Activated T-helper 1 cell treated with anti-CD3 and anti-CD28 coated beads, Interleukin-12 subunit alpha, Interleukin-12 subunit beta, Interleukin-2, Interleukin-4 antibody, amounts not matched to agents 30 ng/mL and 10 ng/mL and 1 ng/mL, durations not matched to agents 14 hours and 24 hours and 36 hours (primary cell): Measurements from ENCODE around the gene PDE6G. TPM values are rescaled to one million over a fixed set of nuclear protein-coding genes. Genes with fewer than 3 reads are reported as not detected.

Experiments
- DNase-seq: peaks from one replicate; pipeline ENCODE4 v3.0.0; 2021; ENCODE audit warnings: low spot score
- H3K27ac Mint-ChIP-seq: one replicate; pipeline ENCODE4 v1.8.0; 2021; ENCODE audit warnings: mild to moderate bottlenecking, mixed read lengths
- H3K27me3 Mint-ChIP-seq: one replicate; pipeline ENCODE4 v1.8.0; 2022; ENCODE audit warnings: mild to moderate bottlenecking, moderate library complexity, mixed read lengths; ENCODE audit not compliant: insufficient read depth
- H3K36me3 Mint-ChIP-seq: one replicate; pipeline ENCODE4 v1.8.0; 2021; ENCODE audit warnings: low read depth, mixed read lengths
- H3K4me1 Mint-ChIP-seq: one replicate; pipeline ENCODE4 v1.8.0; 2021; ENCODE audit warnings: low read depth, mixed read lengths
- H3K4me3 Mint-ChIP-seq: one replicate; pipeline ENCODE4 v1.8.0; 2021; ENCODE audit warnings: mild to moderate bottlenecking, moderate library complexity, mixed read lengths
- H3K9me3 Mint-ChIP-seq: one replicate; pipeline ENCODE4 v1.8.0; 2021; ENCODE audit warnings: mixed read lengths
- intact Hi-C: fragments of 100-400 bp; cut with micrococcal nuclease; formaldehyde crosslinking; loops from one replicate; pipeline ENCODE4 v1.15.1; 2024
- total RNA-seq: library from RNA; stranded (reverse); gene quantifications from 2 replicates; pipeline ENCODE4 v1.2.3, GENCODE V29; 2022

PDE6G gene
- total RNA-seq, 1 donor from 2014 or later: 5.8 TPM

DNA sequence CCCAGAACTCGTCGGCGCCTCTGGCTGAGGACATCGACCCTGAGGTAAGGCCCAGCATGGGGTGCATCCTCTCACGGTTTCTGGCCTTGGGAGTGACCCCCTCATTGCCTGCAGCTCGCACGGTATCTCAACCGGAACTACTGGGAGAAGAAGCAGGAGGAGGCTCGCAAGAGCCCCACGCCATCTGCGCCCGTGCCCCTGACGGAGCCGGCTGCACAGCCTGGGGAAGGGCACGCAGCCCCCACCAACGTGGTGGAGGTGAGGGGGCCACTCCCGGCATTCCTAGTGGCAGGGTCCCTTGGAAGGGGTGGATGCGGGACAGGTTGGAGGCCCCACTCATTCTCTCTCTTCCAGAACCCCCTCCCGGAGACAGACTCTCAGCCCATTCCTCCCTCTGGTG is 38.5 kb upstream of the PDE6G start:
- no peak for DNase-seq
- peaks cover 27% of the 10 kb centered on the region for H3K36me3 Mint-ChIP-seq
- intact Hi-C loops: no loop called here
- H3K27me3 Mint-ChIP-seq: no peaks in the 10 kb centered on the region
- no peak overlapping the region for H3K4me3 Mint-ChIP-seq
- H3K4me1 Mint-ChIP-seq: no peaks in the 10 kb centered on the region
- no peak overlapping the region for H3K27ac Mint-ChIP-seq
- no peaks in the 10 kb centered on the region for H3K9me3 Mint-ChIP-seq

GRCh38 chr17:81693509-81694210 is 37.3 kb upstream of the PDE6G start:
- peaks cover 32% of the 10 kb centered on the region for H3K36me3 Mint-ChIP-seq
- H3K27ac Mint-ChIP-seq: no peak overlapping the region
- H3K4me1 Mint-ChIP-seq: no peaks in the 10 kb centered on the region
- intact Hi-C loops: no loop called here
- no peaks in the 10 kb centered on the region for H3K27me3 Mint-ChIP-seq
- H3K4me3 Mint-ChIP-seq: no peak overlapping the region
- H3K9me3 Mint-ChIP-seq: no peaks in the 10 kb centered on the region
- DNase-seq: no peak

GRCh38 chr17:81691608-81692007 is 35.3 kb upstream of the PDE6G start:
- H3K36me3 Mint-ChIP-seq: peaks cover 30% of the 10 kb centered on the region
- H3K4me1 Mint-ChIP-seq: no peaks in the 10 kb centered on the region
- intact Hi-C loops: no loop called here
- DNase-seq: no peak
- no peaks in the 10 kb centered on the region for H3K27me3 Mint-ChIP-seq
- no peaks in the 10 kb centered on the region for H3K9me3 Mint-ChIP-seq
- H3K27ac Mint-ChIP-seq: no peak overlapping the region
- H3K4me3 Mint-ChIP-seq: no peak overlapping the region

DNA sequence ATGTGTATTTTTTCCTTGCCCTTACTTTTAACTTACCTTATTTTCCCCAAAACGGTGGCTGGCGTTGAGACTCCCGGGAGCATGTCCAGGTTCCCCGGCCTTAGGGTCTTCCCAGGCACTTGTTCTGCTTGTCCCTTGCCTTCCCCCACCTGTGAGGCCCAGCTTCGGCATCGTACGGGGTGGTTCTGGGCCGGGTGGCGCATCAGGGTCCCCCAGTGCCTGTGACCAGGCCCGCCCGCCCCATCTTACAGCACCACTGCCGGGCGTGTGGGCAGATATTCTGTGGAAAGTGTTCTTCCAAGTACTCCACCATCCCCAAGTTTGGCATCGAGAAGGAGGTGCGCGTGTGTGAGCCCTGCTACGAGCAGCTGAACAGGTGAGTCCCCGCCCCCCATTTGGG is 34.9 kb upstream of the PDE6G start:
- no peak overlapping the region for H3K27ac Mint-ChIP-seq
- H3K4me3 Mint-ChIP-seq: no peak overlapping the region
- DNase-seq: no peak
- H3K9me3 Mint-ChIP-seq: no peaks in the 10 kb centered on the region
- H3K4me1 Mint-ChIP-seq: no peaks in the 10 kb centered on the region
- intact Hi-C loops: no loop called here
- H3K27me3 Mint-ChIP-seq: no peaks in the 10 kb centered on the region
- H3K36me3 Mint-ChIP-seq: peaks cover 32% of the 10 kb centered on the region

- intact Hi-C loops: no loop called here
- Mint-ChIP-seq H3K36me3 (peaks cover 34% of the 10 kb centered on the region), H3K4me1 (no peaks in the 10 kb centered on the region), H3K27me3 (no peaks in the 10 kb centered on the region), H3K9me3 (no peaks in the 10 kb centered on the region), H3K4me3 (no peak overlapping the region), H3K27ac (no peak overlapping the region)
- DNase-seq: no peak
Observed at GRCh38 chr17:81690549-81690948, 34.2 kb upstream of the PDE6G start.

- H3K9me3 Mint-ChIP-seq: no peaks in the 10 kb centered on the region
- peaks cover 4% of the 10 kb centered on the region for H3K4me1 Mint-ChIP-seq
- no peak for DNase-seq
- H3K27me3 Mint-ChIP-seq: no peaks in the 10 kb centered on the region
- peaks cover 38% of the 10 kb centered on the region for H3K36me3 Mint-ChIP-seq
- H3K4me3 Mint-ChIP-seq: no peak overlapping the region
- H3K27ac Mint-ChIP-seq: no peak overlapping the region
- intact Hi-C loops: no loop called here
Observed at GRCh38 chr17:81690066-81690465, 33.7 kb upstream of the PDE6G start.

GRCh38 chr17:81688616-81689015 is 32.3 kb upstream of the PDE6G start:
- Mint-ChIP-seq H3K4me1 (peaks cover 14% of the 10 kb centered on the region), H3K9me3 (no peaks in the 10 kb centered on the region), H3K4me3 (no peak overlapping the region), H3K27ac (no peak overlapping the region), H3K36me3 (peaks cover 38% of the 10 kb centered on the region), H3K27me3 (no peaks in the 10 kb centered on the region)
- DNase-seq: no peak
- intact Hi-C loops: no loop called here

DNA sequence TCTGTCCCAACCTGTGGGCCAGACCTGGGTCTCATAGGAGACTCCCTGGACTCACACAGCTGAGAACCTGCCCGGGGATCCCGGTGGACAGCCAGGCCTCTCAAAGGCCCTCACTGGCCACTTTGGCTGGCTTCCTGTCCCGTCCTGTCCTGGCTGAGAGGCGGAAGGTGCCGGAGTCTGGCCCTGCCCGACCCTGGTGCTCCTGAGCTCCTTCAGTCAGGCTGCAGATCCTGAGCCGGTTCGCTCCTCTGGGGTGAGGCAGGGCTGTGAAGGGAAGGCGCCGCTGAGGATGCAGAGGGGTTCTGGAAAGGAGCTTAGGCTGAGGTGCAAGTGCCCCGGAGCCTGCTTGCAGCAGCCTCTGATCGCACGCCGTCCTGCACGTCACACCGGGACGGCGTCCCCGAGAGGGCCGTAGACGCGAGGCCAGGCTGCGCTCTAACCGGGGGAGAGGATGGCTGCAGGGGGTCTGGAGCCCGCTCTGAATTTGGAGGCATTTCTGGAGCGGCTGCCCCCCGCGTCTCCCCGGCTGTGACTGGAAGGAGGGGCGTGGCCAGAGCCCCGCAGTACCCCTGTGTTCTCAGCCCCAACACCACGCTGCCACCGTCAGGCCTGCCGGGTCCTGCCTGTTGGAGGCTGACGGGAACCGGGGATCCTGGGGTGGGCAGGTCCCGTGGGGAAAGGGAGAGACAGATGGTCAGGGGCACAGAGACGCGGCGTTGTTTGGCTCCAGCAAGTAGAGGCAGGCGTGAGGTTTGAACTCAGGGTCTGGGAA is 31.6 kb upstream of the PDE6G start:
- Mint-ChIP-seq H3K36me3 (peaks cover 40% of the 10 kb centered on the region), H3K4me1 (peaks cover 17% of the 10 kb centered on the region)

GRCh38 chr17:81686614-81687013 is 30.3 kb upstream of the PDE6G start:
- peaks cover 35% of the 10 kb centered on the region for H3K36me3 Mint-ChIP-seq
- intact Hi-C loops: no loop called here
- H3K4me1 Mint-ChIP-seq: peaks cover 22% of the 10 kb centered on the region
- no peaks in the 10 kb centered on the region for H3K27me3 Mint-ChIP-seq
- no peaks in the 10 kb centered on the region for H3K9me3 Mint-ChIP-seq
- no peak overlapping the region for H3K4me3 Mint-ChIP-seq
- no peak overlapping the region for H3K27ac Mint-ChIP-seq
- no peak for DNase-seq

More for the DNA sequence above, 31.6 kb upstream of the PDE6G start:
- no peak overlapping the region for H3K27ac Mint-ChIP-seq
- DNase-seq: no peak
- H3K4me3 Mint-ChIP-seq: no peak overlapping the region
- H3K9me3 Mint-ChIP-seq: no peaks in the 10 kb centered on the region
- no peaks in the 10 kb centered on the region for H3K27me3 Mint-ChIP-seq
- intact Hi-C loops: no loop called here

DNA sequence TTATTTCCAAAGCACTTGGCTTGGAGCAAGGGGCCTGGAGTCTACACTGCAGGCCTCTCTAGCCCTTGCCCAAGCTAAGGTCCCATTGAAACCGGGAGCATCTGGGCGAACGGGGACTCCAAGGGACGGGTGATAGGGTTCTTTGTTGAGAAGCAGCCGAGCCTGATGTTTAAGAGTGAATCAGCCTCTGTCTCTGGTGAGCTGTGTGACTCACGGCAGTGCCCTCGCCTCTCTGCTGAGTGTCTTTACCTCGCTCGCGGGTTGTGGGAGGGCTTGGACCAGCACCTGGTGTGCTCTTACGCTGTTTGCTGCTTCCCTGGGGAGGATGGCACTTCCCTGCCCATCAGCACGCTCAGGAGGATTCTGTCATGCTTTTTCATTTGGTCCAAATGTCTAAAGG is 28.8 kb upstream of the PDE6G start:
- intact Hi-C loops: no loop called here
- Mint-ChIP-seq H3K36me3 (peaks cover 38% of the 10 kb centered on the region), H3K4me3 (peak overlapping the region; percentile 91), H3K9me3 (no peaks in the 10 kb centered on the region), H3K27me3 (no peaks in the 10 kb centered on the region), H3K27ac (peak overlapping the region; percentile 73), H3K4me1 (peaks cover 22% of the 10 kb centered on the region)
- DNase-seq: no peak

- H3K27me3 Mint-ChIP-seq: no peaks in the 10 kb centered on the region
- H3K36me3 Mint-ChIP-seq: peaks cover 35% of the 10 kb centered on the region
- H3K4me3 Mint-ChIP-seq: peak overlapping the region; percentile 91
- peaks cover 22% of the 10 kb centered on the region for H3K4me1 Mint-ChIP-seq
- no peak for DNase-seq
- no peaks in the 10 kb centered on the region for H3K9me3 Mint-ChIP-seq
- intact Hi-C loops: no loop called here
- peak overlapping the region; percentile 73 for H3K27ac Mint-ChIP-seq
Observed at GRCh38 chr17:81684442-81684911, 28.1 kb upstream of the PDE6G start.

DNA sequence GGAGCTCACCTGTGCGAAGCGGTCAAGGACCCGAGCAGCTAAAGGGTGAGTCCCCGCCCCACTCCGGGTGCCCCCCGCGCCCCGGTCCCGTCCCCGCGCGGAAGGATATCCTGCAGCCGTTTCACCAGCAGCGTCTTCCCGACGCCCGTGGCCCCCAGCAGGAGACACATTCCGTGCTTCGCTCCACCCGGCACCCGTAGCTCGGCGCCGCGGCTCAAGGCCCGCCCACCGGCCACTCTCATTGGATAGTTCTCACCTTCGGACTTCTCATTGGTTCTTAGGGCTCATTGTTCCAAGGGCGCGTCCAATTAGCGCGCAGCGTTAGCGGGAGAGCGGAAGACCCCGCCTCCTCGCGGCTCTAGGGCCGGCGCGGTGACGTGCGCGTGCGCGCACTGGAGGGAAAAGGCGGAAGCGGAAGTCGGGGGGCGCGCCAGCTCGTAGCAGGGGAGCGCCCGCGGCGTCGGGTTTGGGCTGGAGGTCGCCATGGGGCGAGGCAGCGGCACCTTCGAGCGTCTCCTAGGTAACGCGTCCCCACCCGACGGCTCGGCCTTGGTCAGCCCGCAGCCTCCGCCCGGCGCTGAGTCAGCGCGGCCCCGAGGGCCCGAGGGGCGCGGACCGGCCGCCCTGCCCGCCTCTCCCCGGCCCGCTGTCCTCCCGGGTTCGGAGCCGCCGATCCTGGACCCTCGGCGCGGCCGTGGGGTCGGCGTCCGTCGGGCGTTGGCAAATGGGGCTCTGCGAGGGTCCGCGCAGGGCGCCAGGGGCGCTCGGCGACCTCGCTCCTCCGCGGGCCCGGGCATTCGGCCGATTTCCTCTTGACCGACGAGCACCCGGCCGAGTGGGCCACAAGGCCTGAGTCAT is 27.5 kb upstream of the PDE6G start, which contains the start of the genes ARL16 and HGS:
ARL16 (minus strand) TSS at position 214 of the 858 bp plus-strand sequence; CDS start at position 170, 44 bp downstream.
HGS (plus strand) TSS at position 428 of the 858 bp plus-strand sequence; CDS start at position 484, 56 bp downstream.
- intact Hi-C loops: loop anchor here (1.0 to 2.0 kb wide), 6 partner anchors 18 to 177 kb away; partner anchors contain the start of genes CCDC137, MRPL12, NPLOC4 and OXLD1
- H3K9me3 Mint-ChIP-seq: no peaks in the 10 kb centered on the region
- peak within 1 kb of the TSS; percentile 97 for H3K4me3 Mint-ChIP-seq
- H3K4me1 Mint-ChIP-seq: peaks cover 22% of the 10 kb centered on the region
- H3K27ac Mint-ChIP-seq: peak within 1 kb of the TSS; percentile 95
- peak; percentile 98 for DNase-seq
- H3K36me3 Mint-ChIP-seq: peaks cover 29% of the 10 kb centered on the region
- H3K27me3 Mint-ChIP-seq: no peaks in the 10 kb centered on the region
